ENCODE measurements around the gene KLHL15. TPM values are rescaled to one million over a fixed set of nuclear protein-coding genes. Genes with fewer than 3 reads are reported as not detected.

KLHL15 gene
- total RNA-seq, 1 donor = 8.7 TPM

DNA sequence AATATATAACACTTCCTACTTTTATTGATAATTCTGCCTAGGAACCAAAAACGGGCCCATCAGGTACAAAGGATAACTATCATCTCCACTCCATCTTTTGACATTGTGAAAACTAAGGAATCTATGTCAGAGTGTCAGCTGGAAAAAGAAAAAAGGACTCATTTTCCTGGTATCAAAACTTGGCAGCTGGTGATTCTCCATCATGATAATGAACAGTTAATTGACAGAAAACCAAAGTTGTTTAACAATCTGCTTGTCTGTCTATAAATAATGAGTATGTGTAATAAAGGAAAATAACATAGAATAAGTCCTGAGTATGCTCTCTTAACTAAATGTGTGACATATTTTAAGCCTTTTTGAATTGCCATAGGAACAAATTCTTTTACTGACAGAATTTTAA lies 87.8 kb downstream of the KLHL15 start:
- no peak for TF ChIP-seq CTCF (IDR thresholded peaks at IDR 0.05; ENCODE audit: extremely low read depth, low read depth, low read length)
- Histone ChIP-seq H3K4me3 (ENCODE audit: insufficient read depth, low read length) (no peak overlapping the region), H3K4me2 (ENCODE audit: insufficient read depth, low read length) (no peak overlapping the region), H3K36me3 (ENCODE audit: insufficient read depth, low read length) (no peaks in the 10 kb centered on the region), H3K4me1 (ENCODE audit: insufficient read depth, low read length) (no peaks in the 10 kb centered on the region), H3K79me2 (ENCODE audit: insufficient read depth, low read length) (no peaks in the 10 kb centered on the region), H3K27ac (ENCODE audit: low read depth, low read length) (no peak overlapping the region), H3K9me3 (ENCODE audit: low read depth, low read length) (no peaks in the 10 kb centered on the region), H4K20me1 (ENCODE audit: insufficient read depth, low read length) (no peaks in the 10 kb centered on the region), H3K27me3 (ENCODE audit: insufficient read depth, low read length) (no peaks in the 10 kb centered on the region), H2AFZ (ENCODE audit: low read length) (no peak overlapping the region)
- DNase-seq (ENCODE audit: insufficient read length, low spot score, missing footprints) = no peak

- Histone ChIP-seq H3K9me3 (ENCODE audit: low read depth, low read length) (no peaks in the 10 kb centered on the region), H3K4me3 (ENCODE audit: insufficient read depth, low read length) (no peak overlapping the region), H2AFZ (ENCODE audit: low read length) (no peak overlapping the region), H4K20me1 (ENCODE audit: insufficient read depth, low read length) (no peaks in the 10 kb centered on the region), H3K4me2 (ENCODE audit: insufficient read depth, low read length) (no peak overlapping the region), H3K79me2 (ENCODE audit: insufficient read depth, low read length) (no peaks in the 10 kb centered on the region), H3K36me3 (ENCODE audit: insufficient read depth, low read length) (no peaks in the 10 kb centered on the region), H3K27ac (ENCODE audit: low read depth, low read length) (no peak overlapping the region), H3K4me1 (ENCODE audit: insufficient read depth, low read length) (no peaks in the 10 kb centered on the region), H3K27me3 (ENCODE audit: insufficient read depth, low read length) (no peaks in the 10 kb centered on the region)
- DNase-seq (ENCODE audit: insufficient read length, low spot score, missing footprints) = no peak
- no peak for TF ChIP-seq CTCF (IDR thresholded peaks at IDR 0.05; ENCODE audit: extremely low read depth, low read depth, low read length)
Observed at GRCh38 chrX:23938690-23939089, 88.3 kb downstream of the KLHL15 start.

GRCh38 chrX:23937100-23937499 lies 89.9 kb downstream of the KLHL15 start:
- Histone ChIP-seq H3K27me3 (ENCODE audit: insufficient read depth, low read length) (no peaks in the 10 kb centered on the region), H3K36me3 (ENCODE audit: insufficient read depth, low read length) (no peaks in the 10 kb centered on the region), H2AFZ (ENCODE audit: low read length) (no peak overlapping the region), H3K79me2 (ENCODE audit: insufficient read depth, low read length) (no peaks in the 10 kb centered on the region), H3K9me3 (ENCODE audit: low read depth, low read length) (no peaks in the 10 kb centered on the region), H3K4me1 (ENCODE audit: insufficient read depth, low read length) (no peaks in the 10 kb centered on the region), H3K4me3 (ENCODE audit: insufficient read depth, low read length) (no peak overlapping the region), H3K4me2 (ENCODE audit: insufficient read depth, low read length) (no peak overlapping the region), H4K20me1 (ENCODE audit: insufficient read depth, low read length) (no peaks in the 10 kb centered on the region), H3K27ac (ENCODE audit: low read depth, low read length) (no peak overlapping the region)
- DNase-seq (ENCODE audit: insufficient read length, low spot score, missing footprints) = no peak
- no peak for TF ChIP-seq CTCF (IDR thresholded peaks at IDR 0.05; ENCODE audit: extremely low read depth, low read depth, low read length)

- Histone ChIP-seq H4K20me1 (ENCODE audit: insufficient read depth, low read length) (no peaks in the 10 kb centered on the region), H3K27me3 (ENCODE audit: insufficient read depth, low read length) (no peaks in the 10 kb centered on the region), H3K4me1 (ENCODE audit: insufficient read depth, low read length) (no peaks in the 10 kb centered on the region), H3K79me2 (ENCODE audit: insufficient read depth, low read length) (no peaks in the 10 kb centered on the region), H3K27ac (ENCODE audit: low read depth, low read length) (no peak overlapping the region), H3K36me3 (ENCODE audit: insufficient read depth, low read length) (no peaks in the 10 kb centered on the region), H3K4me2 (ENCODE audit: insufficient read depth, low read length) (no peak overlapping the region), H3K4me3 (ENCODE audit: insufficient read depth, low read length) (no peak overlapping the region), H2AFZ (ENCODE audit: low read length) (no peak overlapping the region), H3K9me3 (ENCODE audit: low read depth, low read length) (no peaks in the 10 kb centered on the region)
- no peak for DNase-seq (ENCODE audit: insufficient read length, low spot score, missing footprints)
- no peak for TF ChIP-seq CTCF (IDR thresholded peaks at IDR 0.05; ENCODE audit: extremely low read depth, low read depth, low read length)
Observed at GRCh38 chrX:23936180-23936579, 90.8 kb downstream of the KLHL15 start.
